Erythroblast (primary cell): ENCODE results near the gene DNAH9.

Experiments used
- GATA1 ChIP-seq: IDR thresholded peaks from 2 replicates; pipeline ENCODE4 v1.6.1; 2011; ENCODE audit warnings: low read depth, mild to moderate bottlenecking, control low read depth, low read length, moderate library complexity
- POLR2A ChIP-seq: IDR thresholded peaks from 2 replicates; pipeline ENCODE4 v1.6.1; 2011; ENCODE audit warnings: mild to moderate bottlenecking, low read length

- TF ChIP-seq POLR2A: no peak
- no peak for TF ChIP-seq GATA1
These were observed 182.4 kb downstream of the DNAH9 start for GRCh38 chr17:11780621-11781020.
